Neuronal stem cell (in vitro differentiated cells): Measurements from ENCODE around the gene RPLP2.

Experiments used
- DNase-seq: peaks from one replicate; pipeline ENCODE4 v3.0.0-alpha.2; 2013; ENCODE audit warnings: low spot score
- H2AFZ ChIP-seq: one replicate; pipeline ENCODE4 v1.6.1; 2013; ENCODE audit warnings: mild to moderate bottlenecking, low read length, inconsistent platforms
- H2AK5ac ChIP-seq: 2 replicates; pipeline ENCODE4 v1.6.1; 2013; ENCODE audit warnings: low read depth, mild to moderate bottlenecking, inconsistent platforms, low read length, moderate library complexity, mixed read lengths
- H2BK120ac ChIP-seq: 2 replicates; pipeline ENCODE4 v1.6.1; 2013; ENCODE audit warnings: low read depth, mild to moderate bottlenecking, inconsistent platforms, low read length, moderate library complexity, mixed read lengths
- H2BK12ac ChIP-seq: one replicate; pipeline ENCODE4 v1.6.1; 2013; ENCODE audit warnings: low read length, inconsistent platforms
- H2BK15ac ChIP-seq: 2 replicates; pipeline ENCODE4 v1.6.1; 2013; ENCODE audit warnings: mild to moderate bottlenecking, low read length, inconsistent platforms, mixed read lengths
- H2BK5ac ChIP-seq: one replicate; pipeline ENCODE4 v1.6.1; 2013; ENCODE audit warnings: inconsistent platforms, mild to moderate bottlenecking, low read length, moderate library complexity
- H3K14ac ChIP-seq: one replicate; pipeline ENCODE4 v1.6.1; 2013; ENCODE audit warnings: low read length, inconsistent platforms
- H3K18ac ChIP-seq: 2 replicates; pipeline ENCODE4 v1.6.1; 2013; ENCODE audit warnings: low read length, inconsistent platforms
- H3K23ac ChIP-seq: 2 replicates; pipeline ENCODE4 v1.6.1; 2013; ENCODE audit warnings: low read depth, mild to moderate bottlenecking, mixed read lengths, low read length, inconsistent platforms; ENCODE audit not compliant: poor library complexity
- H3K27ac ChIP-seq: replicated peaks from 3 replicates; pipeline ENCODE4 v1.5.1; 2013; ENCODE audit warnings: low read length, inconsistent platforms
- H3K27me3 ChIP-seq, 3 experiments: 2 replicates each; pipeline ENCODE4 v1.6.1; 2013; ENCODE audit warnings: low read length in 3 of 3, mild to moderate bottlenecking in 2 of 3, inconsistent platforms in 1 of 3, low read depth in 1 of 3, mixed read lengths in 1 of 3, moderate library complexity in 1 of 3; ENCODE audit not compliant: control insufficient read depth in 3 of 3, insufficient read depth in 3 of 3
- H3K36me3 ChIP-seq, 2 donors: replicated peaks in 1 of 2; 2 replicates each; pipeline ENCODE4 v1.6.1; 2013; ENCODE audit warnings: low read length in 2 of 2; ENCODE audit not compliant: control insufficient read depth in 2 of 2, insufficient read depth in 2 of 2
- H3K4ac ChIP-seq: 2 replicates; pipeline ENCODE4 v1.6.1; 2013; ENCODE audit warnings: inconsistent platforms, mild to moderate bottlenecking, low read length, moderate library complexity
- H3K4me1 ChIP-seq, 2 donors: 1 replicate in 1 of 2; 2 replicates in 1 of 2; pipeline ENCODE4 v1.6.1; 2013; ENCODE audit warnings: low read length in 2 of 2, low read depth in 1 of 2; ENCODE audit not compliant: control insufficient read depth in 2 of 2, insufficient read depth in 1 of 2
- H3K4me2 ChIP-seq: one replicate; pipeline ENCODE4 v1.6.1; 2013; ENCODE audit warnings: mild to moderate bottlenecking, low read length, inconsistent platforms; ENCODE audit not compliant: insufficient read depth, poor library complexity, severe bottlenecking
- H3K4me3 ChIP-seq, 2 donors: 2 replicates each; pipeline ENCODE4 v1.5.1; 2013; ENCODE audit warnings: low read length in 2 of 2, mild to moderate bottlenecking in 2 of 2, inconsistent platforms in 1 of 2, moderate library complexity in 1 of 2
- H3K79me1 ChIP-seq: one replicate; pipeline ENCODE4 v1.6.1; 2013; ENCODE audit warnings: low read depth, mild to moderate bottlenecking, inconsistent platforms, low read length, moderate library complexity
- H3K9ac ChIP-seq: one replicate; pipeline ENCODE4 v1.6.1; 2013; ENCODE audit warnings: mild to moderate bottlenecking, low read depth, low read length, inconsistent platforms; ENCODE audit not compliant: poor library complexity
- H3K9me3 ChIP-seq, 2 donors: replicated peaks in 1 of 2; 2 replicates each; pipeline versions ENCODE3 to v1.6.1; 2013; ENCODE audit warnings: low read length in 2 of 2, mild to moderate bottlenecking in 2 of 2, inconsistent platforms in 1 of 2, low read depth in 1 of 2, mixed read lengths in 1 of 2, moderate library complexity in 1 of 2; ENCODE audit not compliant: control insufficient read depth in 2 of 2, insufficient read depth in 1 of 2
- H4K8ac ChIP-seq: one replicate; pipeline ENCODE4 v1.6.1; 2013; ENCODE audit warnings: low read depth, mild to moderate bottlenecking, inconsistent platforms, low read length, moderate library complexity
- H4K91ac ChIP-seq: one replicate; pipeline ENCODE4 v1.6.1; 2013; ENCODE audit warnings: low read length, low read depth, mild to moderate bottlenecking, inconsistent platforms; ENCODE audit not compliant: poor library complexity
- WGBS, 2 donors: extraction: QIAGEN DNeasy Blood & Tissue Kit; methylation state at CpG; one replicate each; pipeline ENCODE4 v1.1.7; 2013; ENCODE audit warnings: missing lambda C conversion rate in 2 of 2, mixed read lengths in 1 of 2; ENCODE audit not compliant: insufficient read length in 2 of 2, insufficient replicate concordance in 1 of 2; ENCODE audit errors: extremely low coverage in 2 of 2; 5-methylcytosine and 5-hydroxymethylcytosine counted together

Gene RPLP2

DNA sequence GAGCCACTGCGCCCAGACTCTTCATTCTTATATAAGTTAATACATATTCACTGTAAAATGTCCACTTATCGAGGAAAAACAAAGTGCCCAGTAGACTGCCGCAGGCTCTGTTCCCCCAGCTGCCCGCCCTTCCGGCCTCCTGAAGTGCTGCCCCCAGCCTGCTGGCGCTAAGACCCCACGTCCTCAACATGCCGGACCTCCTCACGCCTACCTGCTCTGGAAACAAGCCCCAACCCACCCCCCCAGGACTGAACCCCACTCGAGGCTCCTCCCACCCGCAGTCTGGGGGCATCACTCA lies 33.6 kb upstream of the RPLP2 start:
- Histone ChIP-seq H2BK120ac (peak overlapping the region; percentile 72), H3K27me3 (no peaks in the 10 kb centered on the region), H3K9ac (no peak overlapping the region), H3K4me1 (peaks cover 8 to 19% of the 10 kb centered on the region in 2 donors), H3K18ac (peak overlapping the region; percentile 96), H4K91ac (no peak overlapping the region), H2BK12ac (no peak overlapping the region), H3K14ac (no peak overlapping the region), H3K9me3 (no peaks in the 10 kb centered on the region), H3K23ac (no peak overlapping the region), H3K79me1 (peaks cover 26% of the 10 kb centered on the region), H3K4me2 (peak overlapping the region; percentile 93), H3K36me3 (peaks cover 15 to 60% of the 10 kb centered on the region in 2 donors), H3K4me3 (peak overlapping the region; percentile 61 to 90), H2BK15ac (no peak overlapping the region), H2BK5ac (peak overlapping the region; percentile 90), H3K27ac (no peak overlapping the region), H4K8ac (no peak overlapping the region), H3K4ac (peak overlapping the region; percentile 84), H2AFZ (no peak overlapping the region), H2AK5ac (peak overlapping the region; percentile 98)
- no peak for DNase-seq
- no CpG with 5 or more reads among the region's 11 CpGs for WGBS, 2 donors

DNA sequence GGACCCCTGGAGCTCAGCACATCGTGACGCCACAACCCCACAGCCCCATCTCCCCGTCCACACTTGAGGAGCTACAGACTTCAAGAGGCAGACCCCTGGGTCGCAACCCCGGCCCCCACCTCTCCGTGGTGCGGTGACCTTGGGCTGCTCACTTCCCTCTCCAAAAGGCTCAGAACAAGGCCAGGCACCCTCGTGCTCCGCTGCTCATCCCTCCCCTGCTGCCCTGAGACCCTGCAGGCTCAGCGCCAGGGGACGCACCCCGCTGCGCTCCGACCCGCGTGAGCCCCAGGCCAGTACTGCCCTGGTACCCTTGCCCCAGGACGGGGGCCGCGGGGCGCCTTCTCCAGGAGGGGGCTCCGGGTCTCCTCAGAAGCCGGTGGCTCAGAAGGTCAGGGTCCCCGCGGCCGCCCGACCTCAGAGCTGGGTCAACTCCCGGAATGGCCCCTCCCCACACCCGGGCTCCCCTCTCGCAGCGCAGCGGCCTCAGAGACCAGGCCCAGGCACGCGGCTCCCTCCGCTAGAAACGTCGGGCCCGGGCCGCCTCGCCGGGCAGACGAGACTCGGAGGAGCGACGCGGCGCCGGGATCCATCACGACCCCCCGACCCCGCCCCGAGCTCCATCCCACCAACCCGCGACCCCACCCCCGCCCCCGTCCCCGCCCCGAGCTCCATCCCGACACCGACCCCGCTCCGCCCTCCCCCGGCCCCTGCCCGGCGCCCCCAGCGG lies 33.0 kb upstream of the RPLP2 start:
- Histone ChIP-seq H3K9ac (peak overlapping the region; percentile 98), H2BK120ac (peak overlapping the region; percentile 72), H3K4me1 (peaks cover 8 to 19% of the 10 kb centered on the region in 2 donors), H3K23ac (peak overlapping the region; percentile 99), H3K27me3 (no peaks in the 10 kb centered on the region), H3K27ac (peak overlapping the region; percentile 86), H2BK15ac (peak overlapping the region; percentile 26), H4K8ac (no peak overlapping the region), H3K9me3 (no peaks in the 10 kb centered on the region), H3K79me1 (peaks cover 24% of the 10 kb centered on the region), H3K14ac (peak overlapping the region; percentile 90), H3K18ac (peak overlapping the region; percentile 99), H3K36me3 (peaks cover 15 to 55% of the 10 kb centered on the region in 2 donors), H2BK5ac (peak overlapping the region; percentile 90), H4K91ac (peak overlapping the region; percentile 89), H2AK5ac (peak overlapping the region; percentile 98), H3K4ac (peak overlapping the region; percentile 84), H2BK12ac (no peak overlapping the region), H3K4me3 (peak overlapping the region; percentile 61 to 97), H3K4me2 (peak overlapping the region; percentile 93), H2AFZ (peak overlapping the region; percentile 97)
- WGBS, 2 donors: no CpG with 5 or more reads among the region's 65 CpGs
- no peak for DNase-seq

DNA sequence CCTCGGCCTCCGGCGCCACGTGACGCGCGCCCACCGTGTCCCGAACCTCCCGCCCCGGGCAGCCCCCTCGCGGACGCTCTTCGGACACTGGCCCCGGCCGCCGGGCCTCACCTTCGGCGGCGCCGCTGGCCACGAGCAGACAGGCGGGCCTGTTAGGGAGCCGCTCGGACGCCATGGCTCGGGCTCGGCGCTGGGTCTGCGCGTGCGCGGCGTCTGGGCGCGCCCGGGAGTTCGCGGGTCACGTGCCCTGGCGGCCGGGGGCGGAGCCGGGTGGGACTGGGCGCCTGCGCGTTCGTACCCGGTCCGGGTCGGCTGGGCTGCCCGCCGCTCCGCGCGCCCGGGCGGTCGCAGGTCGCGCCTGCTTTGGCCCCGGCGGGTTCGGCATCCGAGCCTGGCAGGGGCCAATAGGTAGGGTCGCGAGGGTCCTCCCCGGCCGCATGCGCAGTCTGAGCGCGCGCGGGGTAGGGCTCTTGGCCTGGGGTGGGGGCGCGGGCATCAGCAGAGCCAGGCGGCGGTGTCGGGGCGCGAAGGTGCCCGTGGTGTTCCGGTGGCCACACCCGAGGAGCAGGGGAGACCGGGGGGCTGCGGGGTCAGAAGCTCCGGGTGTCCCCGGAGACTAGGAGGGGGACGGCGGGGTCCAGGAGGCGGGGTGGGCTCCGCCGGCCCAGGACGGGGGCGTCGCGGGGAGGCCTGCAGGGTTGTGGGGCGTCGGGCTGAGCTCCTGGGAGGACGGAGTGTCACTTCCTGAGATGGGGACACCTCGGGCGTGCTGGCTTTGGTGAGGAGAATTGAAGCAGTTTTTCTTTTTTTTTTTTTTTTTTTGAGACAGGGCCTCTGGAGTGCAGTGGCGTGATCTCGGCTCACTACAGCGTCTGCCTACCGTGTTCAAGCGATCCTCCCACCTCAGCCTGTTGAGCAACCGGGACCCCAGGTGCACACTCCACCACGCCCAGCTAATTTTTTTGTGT lies 32.2 kb upstream of the RPLP2 start, which contains the start of gene GATD1:
GATD1 (minus strand) TSS at position 200 of the 968 bp plus-strand sequence; CDS start at position 175, 25 bp downstream.
- Histone ChIP-seq H2BK12ac (peak within 1 kb of the TSS; percentile 58), H3K14ac (peak within 1 kb of the TSS; percentile 97), H2BK15ac (peak within 1 kb of the TSS; percentile 89), H3K27ac (peak within 1 kb of the TSS; percentile 86), H3K4ac (peak within 1 kb of the TSS; percentile 89), H2BK120ac (peak within 1 kb of the TSS; percentile 72), H3K4me1 (peaks cover 6 to 19% of the 10 kb centered on the region in 2 donors), H2AK5ac (peak within 1 kb of the TSS; percentile 98), H3K36me3 (peaks cover 14 to 46% of the 10 kb centered on the region in 2 donors), H3K9me3 (no peaks in the 10 kb centered on the region), H3K18ac (peak within 1 kb of the TSS; percentile 99), H2AFZ (peak within 1 kb of the TSS; percentile 97), H3K23ac (peak within 1 kb of the TSS; percentile 99), H4K8ac (no peak within 1 kb of the TSS), H4K91ac (peak within 1 kb of the TSS; percentile 89), H3K27me3 (no peaks in the 10 kb centered on the region), H3K4me3 (peak within 1 kb of the TSS; percentile 61 to 97), H3K79me1 (peaks cover 26% of the 10 kb centered on the region), H2BK5ac (peak within 1 kb of the TSS; percentile 90), H3K4me2 (peak within 1 kb of the TSS; percentile 93), H3K9ac (peak within 1 kb of the TSS; percentile 98)
- DNase-seq: peak; percentile 93
- no CpG with 5 or more reads among the region's 110 CpGs for WGBS, 2 donors
